ENCODE measurements around the gene BOK.

DNA sequence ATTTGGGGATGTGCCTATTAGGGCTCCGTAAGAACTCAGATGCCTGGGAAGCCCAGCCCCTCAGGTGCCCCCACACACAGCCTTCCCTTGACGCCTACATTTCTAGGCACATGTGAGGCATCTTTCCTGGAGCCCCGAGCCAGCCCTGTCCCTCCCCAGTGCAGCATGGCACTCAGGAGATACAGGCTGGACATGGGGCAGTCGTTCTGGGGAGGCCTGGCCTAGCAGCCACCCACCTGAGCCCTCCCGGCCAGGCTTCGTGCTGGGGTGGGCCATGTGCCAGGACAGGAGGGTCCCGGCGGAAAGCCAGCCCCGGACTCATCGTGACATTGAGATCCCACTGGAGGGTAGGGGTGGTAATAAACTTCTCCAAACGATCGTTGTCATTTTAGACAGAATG is 15.2 kb downstream of the BOK start:
- no peak for TF ChIP-seq POLR2A (IDR thresholded peaks at IDR 0.05; ENCODE audit: low read depth, low read length)
- TF ChIP-seq TAF1 (IDR thresholded peaks at IDR 0.05; ENCODE audit: borderline replicate concordance, low read depth, low read length) = no peak
- TF ChIP-seq POLR2AphosphoS5 (IDR thresholded peaks at IDR 0.05; ENCODE audit: low read depth, low read length) = no peak

All from GM12892 (cell line).